ENCODE data around the gene PSMD14. TPM values are rescaled to one million over a fixed set of nuclear protein-coding genes. Genes with fewer than 3 reads are reported as not detected.

Gene PSMD14
- total and polyA plus RNA-seq, 8 donors = 5.4 to 19.7 (median 15.0) TPM

GRCh38 chr2:161419638-161420190 is 111.5 kb downstream of the PSMD14 start:
- Histone ChIP-seq H3K27me3 (peaks cover 7 to 79% (median 18%) of the 10 kb centered on the region in 4 donors), H3K4me1 (peaks cover 4 to 26% (median 11%) of the 10 kb centered on the region in 3 donors), H3K27ac (no peak overlapping the region), H3K9me3 (no peaks in the 10 kb centered on the region), H3K4me3 (no peak overlapping the region), H3K36me3 (no peaks in the 10 kb centered on the region)
- intact Hi-C loops (cut with DNase I) = no loop called here
- 71% methylated on average over 3 of the region's 3 CpGs for WGBS, 2 donors
- no peak for ATAC-seq
- DNase-seq = no peak
- no peak for FAIRE-seq
- TF ChIP-seq, protein P1, sequence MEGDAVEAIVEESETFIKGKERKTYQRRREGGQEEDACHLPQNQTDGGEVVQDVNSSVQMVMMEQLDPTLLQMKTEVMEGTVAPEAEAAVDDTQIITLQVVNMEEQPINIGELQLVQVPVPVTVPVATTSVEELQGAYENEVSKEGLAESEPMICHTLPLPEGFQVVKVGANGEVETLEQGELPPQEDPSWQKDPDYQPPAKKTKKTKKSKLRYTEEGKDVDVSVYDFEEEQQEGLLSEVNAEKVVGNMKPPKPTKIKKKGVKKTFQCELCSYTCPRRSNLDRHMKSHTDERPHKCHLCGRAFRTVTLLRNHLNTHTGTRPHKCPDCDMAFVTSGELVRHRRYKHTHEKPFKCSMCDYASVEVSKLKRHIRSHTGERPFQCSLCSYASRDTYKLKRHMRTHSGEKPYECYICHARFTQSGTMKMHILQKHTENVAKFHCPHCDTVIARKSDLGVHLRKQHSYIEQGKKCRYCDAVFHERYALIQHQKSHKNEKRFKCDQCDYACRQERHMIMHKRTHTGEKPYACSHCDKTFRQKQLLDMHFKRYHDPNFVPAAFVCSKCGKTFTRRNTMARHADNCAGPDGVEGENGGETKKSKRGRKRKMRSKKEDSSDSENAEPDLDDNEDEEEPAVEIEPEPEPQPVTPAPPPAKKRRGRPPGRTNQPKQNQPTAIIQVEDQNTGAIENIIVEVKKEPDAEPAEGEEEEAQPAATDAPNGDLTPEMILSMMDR (IDR thresholded peaks at IDR 0.05) = no peak

GRCh38 chr2:161420406-161421074 is 112.3 kb downstream of the PSMD14 start:
- WGBS, 2 donors = 63 to 67% methylated on average over 11 of the region's 11 CpGs
- Histone ChIP-seq H3K27me3 (peaks cover 11 to 81% (median 22%) of the 10 kb centered on the region in 4 donors), H3K36me3 (no peaks in the 10 kb centered on the region), H3K9me3 (no peaks in the 10 kb centered on the region), H3K27ac (no peak overlapping the region), H3K4me1 (peaks cover 3 to 18% (median 4%) of the 10 kb centered on the region in 3 donors), H3K4me3 (no peak overlapping the region)
- intact Hi-C loops (cut with DNase I) = no loop called here
- FAIRE-seq = no peak
- no peak for DNase-seq
- TF ChIP-seq, protein P1 (IDR thresholded peaks at IDR 0.05) = no peak
- ATAC-seq = no peak

- TF ChIP-seq, protein P1 (IDR thresholded peaks at IDR 0.05) = no peak
- DNase-seq (no peak), FAIRE-seq (no peak), ATAC-seq (no peak)
- Histone ChIP-seq H3K27ac (no peak overlapping the region), H3K9me3 (no peaks in the 10 kb centered on the region), H3K4me1 (peaks cover 3 to 13% (median 4%) of the 10 kb centered on the region in 3 donors), H3K27me3 (peaks cover 10 to 84% (median 30%) of the 10 kb centered on the region in 4 donors), H3K36me3 (no peaks in the 10 kb centered on the region), H3K4me3 (no peak overlapping the region)
- intact Hi-C loops (cut with DNase I) = no loop called here
- 51 to 60% methylated on average over 2 of the region's 2 CpGs for WGBS, 2 donors
Measured at GRCh38 chr2:161421686-161422085, 113.5 kb downstream of the PSMD14 start.

DNA sequence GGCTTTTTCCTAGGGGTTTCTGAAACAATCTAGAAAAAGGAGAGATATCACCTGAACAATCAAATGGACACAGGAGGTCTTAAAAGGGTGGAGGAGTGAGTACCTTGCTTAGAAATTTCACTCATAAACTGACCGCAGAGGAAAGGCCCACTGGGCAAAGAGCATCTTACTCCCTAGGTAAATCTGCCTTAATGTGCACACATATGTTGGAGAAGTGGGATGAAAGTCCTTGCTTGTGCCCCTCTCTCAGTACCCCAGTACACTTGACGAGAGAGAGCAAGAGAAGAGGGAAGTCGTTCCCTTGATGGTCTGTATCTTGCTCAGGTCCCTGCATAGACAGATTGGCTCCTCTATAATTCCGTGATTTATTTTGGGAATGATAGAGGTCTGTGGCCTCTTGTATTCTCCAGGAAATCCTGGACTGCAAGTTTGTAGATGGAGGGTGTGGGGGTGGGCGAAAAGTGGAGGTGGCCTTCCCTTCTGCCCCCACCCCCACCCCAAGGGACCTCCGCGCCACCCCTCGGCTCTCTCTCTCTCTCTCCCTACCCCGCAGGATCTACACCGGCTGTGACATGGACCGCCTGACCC is 114.7 kb downstream of the PSMD14 start:
- TF ChIP-seq, protein P1 (IDR thresholded peaks at IDR 0.05) = no peak
- Histone ChIP-seq H3K4me1 (peaks cover 3 to 8% (median 4%) of the 10 kb centered on the region in 3 donors), H3K9me3 (no peaks in the 10 kb centered on the region), H3K4me3 (no peak overlapping the region), H3K36me3 (no peaks in the 10 kb centered on the region), H3K27me3 (peaks cover 6 to 84% (median 26%) of the 10 kb centered on the region in 4 donors), H3K27ac (no peak overlapping the region)
- no peak for DNase-seq
- intact Hi-C loops (cut with DNase I) = no loop called here
- WGBS, 2 donors = 32 to 43% methylated on average over 11 of the region's 11 CpGs
- FAIRE-seq = no peak
- no peak for ATAC-seq
